Measurements from ENCODE around the gene TAF15.

The TAF15 gene

GRCh38 chr17:35808962-35809854 is at the start of gene TAF15:
Gene TAF15, plus strand, starts transcription at chr17:35809484. Its CDS starts 86 bp downstream, at chr17:35809570.
- DNase-seq, result peak; percentile 99

GRCh38 chr17:35760587-35760986 is 48.7 kb upstream of the TAF15 start, which contains the start of gene C17orf50:
Gene C17orf50, plus strand, starts transcription at chr17:35760887. Its CDS starts 55 bp downstream, at chr17:35760942.
- DNase-seq, result no peak

GRCh38 chr17:35761601-35762000 is 47.7 kb upstream of the TAF15 start:
- no peak for DNase-seq

DNA sequence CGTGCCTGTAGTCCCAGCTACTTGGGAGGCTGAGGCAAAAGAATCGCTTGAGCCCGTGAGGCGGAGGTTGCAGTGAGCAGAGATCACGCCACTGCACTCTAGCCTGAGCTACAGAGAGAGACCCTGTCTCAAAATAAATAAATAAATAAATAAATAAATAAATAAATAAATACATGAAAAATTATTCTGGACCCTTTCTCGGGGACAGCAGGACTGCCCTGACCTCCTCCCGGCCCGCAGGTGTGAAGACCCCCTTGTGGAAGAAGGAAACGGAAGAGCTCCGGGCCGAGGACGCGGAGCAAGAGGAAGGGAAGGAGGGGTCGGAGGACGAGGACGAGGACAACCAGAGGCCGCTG is 45.5 kb upstream of the TAF15 start:
- DNase-seq, result no peak

- peak; percentile 87 for DNase-seq
Measured at GRCh38 chr17:35764123-35764991, 44.9 kb upstream of the TAF15 start.

- DNase-seq, result no peak
Measured at GRCh38 chr17:35765086-35765710, 44.1 kb upstream of the TAF15 start.

DNA sequence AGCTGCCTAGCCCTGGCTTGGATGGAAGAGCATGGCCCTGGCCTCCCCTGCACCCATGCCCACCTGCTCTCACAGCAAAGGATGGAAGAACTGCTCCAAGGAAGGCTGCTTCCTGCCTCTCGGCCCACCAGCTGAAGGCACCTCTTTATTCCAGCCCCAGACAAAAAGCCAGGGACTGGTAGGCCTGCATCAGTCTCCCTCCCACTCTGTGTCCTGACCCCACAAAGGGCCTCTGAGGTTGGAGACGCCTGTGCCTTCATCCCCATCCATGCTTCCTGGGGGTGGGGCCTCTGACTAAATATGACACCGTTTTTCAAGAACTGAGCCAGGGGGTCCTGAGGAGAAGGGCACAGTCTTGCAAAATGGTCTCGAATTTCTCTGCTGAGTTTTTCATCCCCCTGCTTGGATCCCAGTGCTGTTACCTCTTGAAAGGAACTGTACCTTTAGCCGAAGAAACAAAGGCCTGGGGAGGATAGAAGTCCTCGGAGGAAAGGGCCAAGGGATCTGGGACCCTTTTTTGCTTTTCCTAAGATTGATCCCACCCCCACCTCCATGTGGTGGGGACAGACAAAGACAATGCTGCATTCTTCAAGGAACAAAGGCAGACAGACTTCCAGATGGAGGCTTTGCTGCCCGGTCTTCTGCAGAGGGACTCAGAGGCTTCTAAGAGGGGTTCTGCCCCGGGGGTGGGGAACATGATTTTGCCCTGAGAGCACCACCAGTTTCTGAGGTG is 43.4 kb upstream of the TAF15 start:
- no peak for DNase-seq

DNA sequence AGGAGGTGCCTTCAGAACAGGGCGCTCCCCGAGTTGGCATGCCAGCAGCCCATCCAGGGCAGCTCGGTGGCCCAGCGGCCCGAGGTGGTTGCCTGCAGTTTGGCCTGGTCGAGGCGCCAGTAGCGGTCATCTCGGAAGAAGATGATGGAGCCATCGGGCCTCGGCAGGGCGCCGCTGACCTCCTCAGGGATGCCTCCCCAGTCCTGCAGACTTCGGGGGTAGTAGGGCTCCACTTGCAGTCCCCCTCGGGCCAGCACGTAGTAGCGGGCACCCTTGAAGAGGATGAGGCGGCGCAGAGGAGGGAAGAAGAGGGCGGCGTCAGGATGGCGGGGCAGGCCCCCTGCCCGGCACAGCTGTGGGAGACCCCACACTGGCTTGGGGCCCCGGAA is 42.8 kb upstream of the TAF15 start:
- DNase-seq, result no peak

GRCh38 chr17:35766903-35767510 is 42.3 kb upstream of the TAF15 start:
- DNase-seq, result no peak

GRCh38 chr17:35768797-35769196 is 40.5 kb upstream of the TAF15 start:
- DNase-seq, result no peak

- DNase-seq, result no peak
Measured at GRCh38 chr17:35769895-35770486, 39.3 kb upstream of the TAF15 start.

DNA sequence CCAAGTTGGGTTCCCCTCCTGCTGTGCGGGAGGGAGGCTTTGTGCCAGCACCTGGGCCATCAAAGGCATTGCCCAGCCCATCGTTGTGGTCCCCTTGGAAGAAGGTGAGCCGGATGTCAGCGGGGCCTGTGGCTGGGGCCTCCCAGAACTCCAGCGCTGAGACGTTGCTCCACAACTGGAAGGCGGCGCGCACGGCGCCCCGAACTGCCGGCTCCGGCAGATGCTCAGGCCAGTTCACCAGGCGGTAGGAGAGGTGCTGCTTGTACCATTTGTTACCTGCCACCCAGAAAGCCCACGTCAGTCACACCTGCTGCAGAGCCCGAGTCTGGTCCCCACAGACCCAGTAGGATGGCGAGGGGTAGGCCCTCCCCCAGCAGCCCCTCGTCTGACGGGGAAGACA is 36.2 kb upstream of the TAF15 start:
- no peak for DNase-seq

GRCh38 chr17:35773679-35774425 is 35.4 kb upstream of the TAF15 start:
- no peak for DNase-seq

DNA sequence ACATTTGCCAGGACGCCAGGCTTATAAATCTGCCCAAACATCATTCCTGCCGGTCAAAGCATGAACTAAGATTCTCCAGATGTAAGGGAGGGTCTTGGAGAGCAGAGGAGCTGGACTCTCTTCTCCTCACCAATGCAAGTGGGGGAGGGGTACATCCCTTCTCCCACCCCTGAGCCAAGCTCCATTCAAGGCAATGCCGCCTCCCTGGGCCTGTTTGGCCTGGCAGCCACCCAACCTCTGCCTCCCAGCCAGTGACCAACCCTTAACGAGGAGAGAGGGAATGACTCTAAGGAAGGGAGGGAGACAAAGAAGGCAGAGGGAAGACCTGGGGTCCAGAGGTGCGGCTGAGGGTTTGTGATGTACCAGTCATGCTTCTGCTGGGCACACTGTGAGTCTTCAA is 34.8 kb upstream of the TAF15 start:
- no peak for DNase-seq

DNA sequence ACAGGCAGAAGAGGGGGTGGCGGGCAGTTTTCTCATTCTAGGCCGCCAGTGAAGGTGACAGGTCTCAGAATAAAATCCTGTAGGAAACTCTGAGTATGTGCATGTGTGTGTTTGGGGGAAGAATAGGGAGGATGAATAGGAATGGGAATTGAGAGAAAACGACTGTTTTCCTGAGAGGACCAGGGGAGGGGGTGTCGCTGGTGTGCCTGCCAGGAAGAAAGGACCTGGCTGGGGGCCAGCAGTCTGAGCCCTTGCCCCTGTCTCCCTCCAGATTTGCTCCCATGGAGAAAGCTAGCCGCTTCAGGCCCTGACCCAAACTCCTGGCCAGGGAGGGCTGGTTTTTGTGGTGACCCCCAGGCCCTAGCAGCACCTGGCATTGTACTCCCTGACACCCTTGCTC is 34.2 kb upstream of the TAF15 start:
- no peak for DNase-seq

DNA sequence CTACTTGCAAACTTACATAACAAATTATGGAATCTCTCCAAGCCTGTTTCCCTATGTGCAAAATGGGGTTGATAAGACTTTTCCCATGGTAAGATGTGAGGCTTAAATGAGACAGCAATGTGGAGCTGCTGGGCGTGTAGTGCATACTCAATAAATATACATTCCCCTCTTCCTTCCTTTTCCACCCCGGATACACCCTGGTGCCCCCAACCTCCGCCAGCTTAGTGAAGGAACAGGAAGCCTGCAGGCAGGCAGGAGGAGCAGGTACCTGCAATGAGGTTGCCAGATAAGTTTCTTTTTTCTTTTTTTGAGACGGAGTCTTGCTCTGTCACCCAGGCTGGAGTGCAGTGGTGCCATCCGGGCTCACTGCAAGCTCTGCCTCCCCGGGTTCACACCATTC is 33.7 kb upstream of the TAF15 start:
- DNase-seq, result no peak

DNA sequence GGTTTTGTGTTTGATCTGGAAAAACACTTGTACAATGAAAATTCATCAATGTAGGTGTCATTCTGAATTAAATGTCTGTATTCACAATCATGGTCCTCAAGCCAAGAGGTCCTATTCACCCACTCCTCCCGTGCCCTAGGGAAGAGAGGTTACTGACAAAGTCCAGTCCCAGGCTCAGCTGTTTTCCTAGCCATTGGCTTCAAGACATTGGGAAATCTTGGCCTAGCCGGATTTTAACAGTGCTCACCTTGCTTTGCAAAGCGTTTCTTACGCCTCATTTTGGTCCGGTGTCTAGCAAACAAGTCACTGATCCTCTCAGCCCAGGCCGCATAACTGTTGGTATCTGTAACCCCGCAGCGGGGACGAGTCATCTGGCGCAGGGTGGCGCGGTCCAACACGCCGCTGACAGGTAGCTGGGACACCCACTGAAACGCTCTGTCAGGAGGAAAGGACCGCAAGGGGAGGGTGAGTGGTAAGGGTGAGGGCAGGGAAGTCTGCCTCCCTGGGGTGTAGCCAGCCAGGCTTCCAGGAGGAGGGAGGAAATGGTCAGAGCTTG is 30.6 kb upstream of the TAF15 start:
- DNase-seq, result no peak

- no peak for DNase-seq
Measured at GRCh38 chr17:35780950-35781349, 28.3 kb upstream of the TAF15 start.

GRCh38 chr17:35784895-35785294 is 24.4 kb upstream of the TAF15 start:
- no peak for DNase-seq

DNA sequence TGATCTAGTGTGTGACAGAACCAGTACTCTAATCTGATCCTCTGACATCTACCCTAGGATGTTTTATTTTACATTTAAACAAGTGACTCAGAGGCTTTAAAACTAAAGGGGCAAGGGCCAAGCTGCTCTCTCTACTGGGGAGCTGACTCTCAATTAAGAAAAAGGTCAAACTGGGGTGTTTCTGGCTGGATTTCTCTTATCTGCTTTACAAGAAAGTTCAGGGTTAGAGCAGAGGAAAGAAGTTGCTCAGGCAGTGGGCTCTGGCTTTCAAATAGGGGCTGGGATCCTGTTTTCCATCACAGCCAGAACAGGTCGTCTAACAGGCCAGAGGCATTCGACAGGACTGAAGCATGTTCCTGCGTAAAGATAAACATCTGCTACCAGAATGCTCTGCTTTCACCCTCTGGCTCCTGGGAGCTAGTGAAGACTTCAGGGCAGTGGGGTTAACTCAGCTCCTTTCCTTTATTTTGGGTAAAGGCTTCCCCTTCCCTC is 22.3 kb upstream of the TAF15 start:
- DNase-seq, result no peak

Data from KG1 (cell line).